Kidney epithelial cell (primary cell): ENCODE results near the gene PLAAT2. TPM values are rescaled to one million over a fixed set of nuclear protein-coding genes. Genes with fewer than 3 reads are reported as not detected.

Experiments used
- DNase-seq: peaks from one replicate; pipeline ENCODE4 v3.0.0-alpha.2; 2010; ENCODE audit warnings: low read depth
- H3K27me3 ChIP-seq: 2 replicates; pipeline ENCODE4 v1.6.0; 2011; ENCODE audit warnings: low read length; ENCODE audit not compliant: control insufficient read depth, insufficient read depth
- H3K36me3 ChIP-seq: 2 replicates; pipeline ENCODE4 v1.5.1; 2011; ENCODE audit warnings: low read length; ENCODE audit not compliant: control insufficient read depth, insufficient read depth
- H3K4me3 ChIP-seq: 2 replicates; pipeline ENCODE4 v1.5.1; 2011; ENCODE audit warnings: low read depth, mild to moderate bottlenecking, control low read depth, low read length
- CTCF ChIP-seq: IDR thresholded peaks from 2 replicates; pipeline ENCODE4 v1.5.1; 2011; ENCODE audit warnings: mild to moderate bottlenecking, moderate library complexity, low read length, control low read depth, inconsistent platforms; ENCODE audit not compliant: insufficient read depth, poor library complexity, severe bottlenecking
- total RNA-seq: library from RNA; depleted of rRNA; stranded (reverse); fragments of >200 nt; gene quantifications from 2 replicates; pipeline ENCODE4 v1.2.3, GENCODE V29; 2015

The PLAAT2 gene
- total RNA-seq, 1 donor from 2014 or later, result not detected

GRCh38 chr11:63569570-63569969 is 6.4 kb upstream of the PLAAT2 start:
- no peak for DNase-seq
- TF ChIP-seq CTCF, result no peak
- no peaks in the 10 kb centered on the region for H3K36me3 ChIP-seq

GRCh38 chr11:63567044-63567840 is 4.1 kb upstream of the PLAAT2 start:
- no peak for TF ChIP-seq CTCF
- H3K4me3 ChIP-seq, result no peak overlapping the region
- no peaks in the 10 kb centered on the region for H3K36me3 ChIP-seq
- peak; percentile 98 for DNase-seq
- H3K27me3 ChIP-seq, result no peaks in the 10 kb centered on the region

More at GRCh38 chr11:63569570-63569969, 6.4 kb upstream of the PLAAT2 start:
- Histone ChIP-seq H3K4me3 (no peak overlapping the region), H3K27me3 (no peaks in the 10 kb centered on the region)

GRCh38 chr11:63564784-63565350 is 1.7 kb upstream of the PLAAT2 start:
- no peak for DNase-seq
- no peak for TF ChIP-seq CTCF
- no peaks in the 10 kb centered on the region for H3K27me3 ChIP-seq
- H3K4me3 ChIP-seq, result no peak overlapping the region
- H3K36me3 ChIP-seq, result no peaks in the 10 kb centered on the region

DNA sequence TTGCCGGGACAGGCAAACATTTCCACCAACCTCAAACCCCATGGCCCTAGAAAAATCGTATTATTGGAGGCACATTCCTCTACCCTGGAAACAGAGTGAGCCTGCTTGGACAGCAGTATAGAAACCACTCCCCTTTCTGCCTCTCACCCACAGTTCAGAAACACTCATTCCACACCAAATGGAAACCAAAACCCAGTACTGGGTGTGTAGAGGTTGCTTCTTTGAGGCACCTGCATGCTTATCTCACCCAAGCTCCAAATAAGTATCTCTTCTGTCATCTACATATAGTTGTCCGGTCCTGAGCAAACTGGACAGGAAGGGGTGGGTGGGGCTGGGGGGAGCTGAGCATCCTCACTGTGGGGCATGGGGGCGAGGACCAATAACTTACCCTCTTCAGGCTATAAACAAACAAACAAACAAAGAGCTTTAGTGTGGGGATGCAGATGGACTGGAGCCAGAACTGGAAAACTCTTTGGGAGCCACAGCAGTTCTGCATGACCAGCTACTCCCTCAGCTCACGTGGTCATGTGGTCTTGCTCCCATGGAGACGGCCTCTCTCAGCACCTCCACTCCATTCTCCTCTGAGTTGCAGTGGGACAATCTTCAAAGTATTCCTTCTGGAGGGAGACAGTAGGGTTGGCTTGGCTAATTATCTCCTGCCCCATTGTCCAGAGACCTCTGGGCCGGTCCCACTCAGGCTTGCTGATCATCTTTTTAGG is 1.0 kb upstream of the PLAAT2 start:
- peak; percentile 52 for DNase-seq
- Histone ChIP-seq H3K27me3 (no peaks in the 10 kb centered on the region), H3K4me3 (no peak overlapping the region), H3K36me3 (no peaks in the 10 kb centered on the region)
- no peak for TF ChIP-seq CTCF

- no peak for DNase-seq
- no peak for TF ChIP-seq CTCF
- Histone ChIP-seq H3K27me3 (no peaks in the 10 kb centered on the region), H3K36me3 (no peaks in the 10 kb centered on the region), H3K4me3 (no peak overlapping the region)
Observed at GRCh38 chr11:63560506-63561180, 2.5 kb downstream of the PLAAT2 start.
